GM18873 (cell line): ENCODE data around the gene PRKN.
"Not testable (repeated sequence)": the region's sequence is repeated elsewhere in the genome, so short reads cannot be mapped to it uniquely, and the experiment has no call there.

Experiments used
- ATAC-seq: cut with Tn5 transposase; IDR thresholded peaks from one replicate; pipeline ENCODE4 v1.9.1; 2021; ENCODE audit warnings: mild to moderate bottlenecking, moderate library complexity, moderate number of reproducible peaks; ENCODE audit not compliant: unreplicated experiment, low FRiP score

The PRKN gene

GRCh38 chr6:161503570-161503969 is 1224.0 kb downstream of the PRKN start:
- no peak for ATAC-seq

- no peak for ATAC-seq
Observed at GRCh38 chr6:161498881-161499280, 1228.7 kb downstream of the PRKN start.

- ATAC-seq, result no peak
Observed at GRCh38 chr6:161498359-161498758, 1229.2 kb downstream of the PRKN start.

- no peak for ATAC-seq
Observed at GRCh38 chr6:161496941-161497340, 1230.6 kb downstream of the PRKN start.

- ATAC-seq, result not testable (repeated sequence)
Observed at GRCh38 chr6:161496271-161496670, 1231.3 kb downstream of the PRKN start.

- no peak for ATAC-seq
Observed at GRCh38 chr6:161494566-161494965, 1233.0 kb downstream of the PRKN start.

GRCh38 chr6:161493576-161494118 is 1233.9 kb downstream of the PRKN start:
- ATAC-seq, result no peak

GRCh38 chr6:161489626-161490306 is 1237.8 kb downstream of the PRKN start:
- no peak for ATAC-seq

GRCh38 chr6:161487694-161488093 is 1239.9 kb downstream of the PRKN start:
- ATAC-seq, result no peak

GRCh38 chr6:161487217-161487531 is 1240.4 kb downstream of the PRKN start:
- no peak for ATAC-seq

- no peak for ATAC-seq
Observed at GRCh38 chr6:161486361-161487216, 1241.0 kb downstream of the PRKN start.

- no peak for ATAC-seq
Observed at GRCh38 chr6:161482517-161482858, 1245.1 kb downstream of the PRKN start.

GRCh38 chr6:161481786-161482516 is 1245.6 kb downstream of the PRKN start:
- no peak for ATAC-seq

GRCh38 chr6:161480421-161481155 is 1247.0 kb downstream of the PRKN start:
- no peak for ATAC-seq

- no peak for ATAC-seq
Observed at GRCh38 chr6:161479376-161479775, 1248.2 kb downstream of the PRKN start.

GRCh38 chr6:161477876-161478425 is 1249.6 kb downstream of the PRKN start:
- no peak for ATAC-seq

GRCh38 chr6:161476711-161477110 is 1250.9 kb downstream of the PRKN start:
- ATAC-seq, result no peak

GRCh38 chr6:161465403-161465802 is 1262.2 kb downstream of the PRKN start:
- no peak for ATAC-seq

GRCh38 chr6:161463071-161463470 is 1264.5 kb downstream of the PRKN start:
- no peak for ATAC-seq

GRCh38 chr6:161462148-161462547 is 1265.4 kb downstream of the PRKN start:
- ATAC-seq, result no peak
